Common myeloid progenitor, CD34-positive (primary cell): ENCODE results near the gene TREH.
A peak's percentile ranks its signal among the peaks of the same experiment; 100 is the strongest.
"Not testable (repeated sequence)": the region's sequence is repeated elsewhere in the genome, so short reads cannot be mapped to it uniquely, and the experiment has no call there.

Experiments
- CTCF ChIA-PET: fragments of 350-600 bp; sonication (Branson Sonifier 250); formaldehyde crosslinking; loops from one replicate; lab custom pipeline; 2021; ENCODE audit warnings: antibody characterized with exemption; lab: Charles Lee
- POLR2A ChIA-PET: fragments of 350-600 bp; sonication (Branson Sonifier 250); formaldehyde crosslinking; loops from one replicate; lab custom pipeline; 2021; ENCODE audit warnings: antibody characterized with exemption; lab: Charles Lee
- DNase-seq, 3 donors: peaks; one replicate each; pipeline versions ENCODE4 v3.0.0 to v3.0.0-alpha.2; 2013
- H3K27ac ChIP-seq, 2 experiments: 1 replicate in 1 of 2; 2 replicates in 1 of 2; pipeline ENCODE4 v1.7.0; 2013; ENCODE audit warnings: inconsistent platforms in 2 of 2, low read length in 2 of 2, mild to moderate bottlenecking in 2 of 2, low read depth in 1 of 2, moderate library complexity in 1 of 2; ENCODE audit not compliant: severe bottlenecking in 2 of 2, insufficient read depth in 1 of 2, poor library complexity in 1 of 2
- H3K27me3 ChIP-seq, 5 experiments: replicated peaks in 2 of 5; 1 replicate in 3 of 5; 2 replicates in 2 of 5; pipeline versions ENCODE4 v1.6.1 to v1.7.0; 2013; ENCODE audit warnings: low read length in 4 of 5, mild to moderate bottlenecking in 2 of 5, moderate library complexity in 2 of 5, inconsistent platforms in 1 of 5; ENCODE audit not compliant: insufficient read depth in 5 of 5, control insufficient read depth in 4 of 5
- H3K36me3 ChIP-seq, 4 experiments: 1 replicate in 2 of 4; 2 replicates in 2 of 4; pipeline versions ENCODE4 v1.6.1 to v1.7.0; 2013; ENCODE audit warnings: low read length in 3 of 4, control low read depth in 1 of 4, mild to moderate bottlenecking in 1 of 4; ENCODE audit not compliant: control insufficient read depth in 4 of 4, insufficient read depth in 4 of 4
- H3K4me1 ChIP-seq, 4 experiments: 1 replicate in 3 of 4; 2 replicates in 1 of 4; pipeline versions ENCODE4 v1.6.1 to v1.7.1; 2013; ENCODE audit warnings: low read length in 3 of 4, mild to moderate bottlenecking in 3 of 4, control low read depth in 1 of 4, inconsistent platforms in 1 of 4, moderate library complexity in 1 of 4; ENCODE audit not compliant: control insufficient read depth in 4 of 4, insufficient read depth in 4 of 4; ENCODE audit errors: control extremely low read depth in 1 of 4
- H3K4me3 ChIP-seq, 7 experiments: 1 replicate in 4 of 7; 2 replicates in 3 of 7; pipeline versions ENCODE4 v1.5.1 to v1.7.0; 2013; ENCODE audit warnings: mild to moderate bottlenecking in 7 of 7, low read length in 6 of 7, moderate library complexity in 6 of 7, inconsistent platforms in 2 of 7, low read depth in 2 of 7, control low read depth in 1 of 7; ENCODE audit not compliant: insufficient read depth in 4 of 7, control insufficient read depth in 1 of 7; ENCODE audit errors: extremely low read depth in 1 of 7
- H3K9me3 ChIP-seq, 5 experiments: 1 replicate in 4 of 5; 2 replicates in 1 of 5; pipeline versions ENCODE4 v1.6.1 to v1.7.1; 2013; ENCODE audit warnings: low read length in 4 of 5, mild to moderate bottlenecking in 2 of 5, inconsistent platforms in 1 of 5, low read depth in 1 of 5, moderate library complexity in 1 of 5; ENCODE audit not compliant: control insufficient read depth in 4 of 5, insufficient read depth in 2 of 5; ENCODE audit errors: control extremely low read depth in 1 of 5
- WGBS: methylation state at CpG from one replicate; pipeline ENCODE4 v1.1.5; 2013; ENCODE audit not compliant: insufficient coverage; 5-methylcytosine and 5-hydroxymethylcytosine counted together

The TREH gene

DNA sequence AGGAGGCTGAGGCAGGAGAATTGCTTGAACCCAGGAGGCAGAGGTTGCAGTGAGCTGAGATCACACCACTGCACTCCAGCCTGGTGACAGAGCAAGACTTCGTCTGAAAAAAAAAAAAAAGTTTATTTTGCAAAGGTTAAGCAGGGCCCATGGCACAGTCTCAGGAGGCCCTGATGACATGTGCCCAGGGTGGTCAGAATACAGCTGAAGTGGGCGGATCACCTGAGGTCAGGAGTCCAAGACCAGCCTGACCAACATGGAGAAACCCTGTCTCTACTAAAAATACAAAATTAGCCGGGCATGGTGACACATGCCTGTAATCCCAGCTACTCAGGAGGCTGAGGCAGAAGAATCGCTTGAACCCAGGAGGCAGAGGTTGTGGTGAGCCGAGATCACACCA is 35.0 kb upstream of the TREH start:
- WGBS: 100% methylated on average over 2 of the region's 5 CpGs
- H3K4me1 ChIP-seq: peaks cover 0 to 14% (median 7%) of the 10 kb centered on the region in 4 experiments
- H3K9me3 ChIP-seq, H3K4me3 ChIP-seq, H3K27me3 ChIP-seq, H3K36me3 ChIP-seq, DNase-seq, H3K27ac ChIP-seq, CTCF ChIA-PET: not testable (repeated sequence)
- POLR2A ChIA-PET: interaction anchor here (0.6 kb wide), 2 partner anchors 20 to 134 kb away, joined by 4 to 7 read pairs; no protein-coding TSS in a partner anchor

DNA sequence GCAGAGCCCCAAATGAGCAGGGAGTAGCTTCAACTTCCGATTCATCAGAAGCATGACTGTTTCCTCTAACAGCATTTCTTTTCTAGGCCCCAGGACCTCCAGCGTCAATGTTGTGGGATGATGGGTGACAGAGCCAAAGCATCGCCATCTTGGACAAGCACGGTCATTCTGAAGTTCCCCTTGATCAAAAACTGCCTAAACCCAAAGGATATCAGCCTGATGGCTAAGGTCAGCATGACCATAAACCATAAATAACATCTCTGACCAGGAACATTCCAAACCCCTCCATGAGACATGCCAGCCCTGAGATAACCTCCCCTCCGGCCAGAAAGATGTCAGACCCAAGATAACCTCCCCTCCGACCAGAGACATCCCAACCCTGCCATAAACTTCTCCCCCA is 28.8 kb upstream of the TREH start:
- Histone ChIP-seq H3K27ac (no peak overlapping the region), H3K36me3 (no peaks in the 10 kb centered on the region), H3K9me3 (no peaks in the 10 kb centered on the region), H3K4me1 (peaks cover 0 to 34% (median 29%) of the 10 kb centered on the region in 4 experiments), H3K4me3 (no peak overlapping the region), H3K27me3 (peaks cover 0 to 1% (median 0%) of the 10 kb centered on the region in 5 experiments)
- WGBS: 98% methylated on average over 5 of the region's 6 CpGs
- DNase-seq: no peak
- ChIA-PET CTCF (interaction anchor here (1.4 kb wide), 1 partner anchor 15 kb away, joined by 3 read pairs; no protein-coding TSS in a partner anchor), POLR2A (no interaction called here)

DNA sequence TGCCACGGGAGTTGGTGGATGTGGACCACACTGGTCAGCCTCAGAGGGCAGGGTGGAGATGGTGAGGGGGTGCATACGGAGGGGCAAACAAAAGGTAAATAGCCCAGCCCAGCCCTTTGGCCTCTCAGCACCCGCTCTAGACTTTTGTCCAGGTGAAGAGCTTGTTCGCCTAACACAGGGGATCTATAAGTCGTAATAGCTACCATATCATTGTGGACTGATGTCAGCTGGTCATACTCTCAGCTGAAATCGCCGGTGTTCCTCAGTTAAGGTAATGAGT is 27.0 kb upstream of the TREH start:
- Histone ChIP-seq H3K4me1 (peaks cover 0 to 34% (median 29%) of the 10 kb centered on the region in 4 experiments), H3K9me3 (no peaks in the 10 kb centered on the region), H3K4me3 (no peak overlapping the region), H3K27me3 (peaks cover 0 to 1% (median 0%) of the 10 kb centered on the region in 5 experiments), H3K36me3 (no peaks in the 10 kb centered on the region), H3K27ac (no peak overlapping the region)
- WGBS: 100% methylated on average over 4 of the region's 7 CpGs
- POLR2A ChIA-PET: interaction anchor here (1.9 kb wide), 1 partner anchor 85 kb away, joined by 7 read pairs; the partner anchor contains the start of gene DDX6
- CTCF ChIA-PET: interaction anchor here (1.2 to 5.0 kb wide), 3 partner anchors 12 to 44 kb away, joined by 4 to 34 read pairs (median 5); no protein-coding TSS in a partner anchor
- DNase-seq: no peak

DNA sequence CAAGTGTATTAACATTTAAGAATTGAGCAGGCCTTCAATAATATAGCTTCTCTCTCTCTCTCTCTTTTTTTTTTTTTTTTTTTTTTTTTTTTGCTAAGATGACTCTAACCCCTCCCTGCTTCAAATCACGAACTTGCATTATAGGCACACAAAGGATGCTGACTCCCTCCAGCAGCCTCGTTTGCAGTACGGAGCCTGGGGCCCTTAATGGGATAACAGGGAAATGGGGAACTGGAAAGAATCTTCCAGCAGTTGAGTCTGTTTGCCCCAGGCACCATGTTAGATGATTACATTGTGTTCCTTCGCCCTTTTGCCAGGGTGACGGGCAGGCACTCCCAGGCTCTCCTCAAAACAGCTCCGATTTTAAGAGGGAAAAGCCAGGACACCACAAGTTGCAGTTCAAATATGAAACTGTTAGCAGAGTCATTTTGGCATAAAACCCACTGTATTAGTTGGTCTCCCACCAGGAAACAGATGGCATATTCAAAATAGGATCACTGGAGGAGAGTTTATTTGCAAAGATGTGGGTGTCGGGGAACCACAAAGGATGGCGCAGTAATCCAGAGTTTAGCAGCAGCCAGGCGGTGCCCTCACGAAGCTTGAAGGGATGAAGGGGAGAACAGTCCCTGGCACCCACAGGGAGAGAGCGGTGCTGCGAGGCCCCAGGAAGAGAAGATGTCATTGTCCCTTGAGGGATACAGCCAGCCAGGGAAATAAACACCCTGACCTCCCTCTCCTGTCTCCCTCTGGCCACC is 26.5 kb upstream of the TREH start:
- POLR2A ChIA-PET: interaction anchor here (0.9 to 1.9 kb wide), 2 partner anchors 14 to 85 kb away, joined by 3 to 7 read pairs; partner anchors contain the start of gene DDX6
- H3K4me1 ChIP-seq: peaks cover 0 to 34% (median 29%) of the 10 kb centered on the region in 4 experiments
- CTCF ChIA-PET: interaction anchor here (1.2 to 5.0 kb wide), 3 partner anchors 12 to 44 kb away, joined by 4 to 34 read pairs (median 5); no protein-coding TSS in a partner anchor
- H3K4me3 ChIP-seq: peak overlapping the region in 3 of 7 experiments; percentile 16 to 38 (median 24)
- no peaks in the 10 kb centered on the region for H3K9me3 ChIP-seq
- H3K36me3 ChIP-seq: no peaks in the 10 kb centered on the region
- DNase-seq: peak; percentile 18 to 80 (median 76)
- H3K27me3 ChIP-seq: peaks cover 0 to 1% (median 0%) of the 10 kb centered on the region in 5 experiments
- WGBS: 23% methylated on average over 10 of the region's 12 CpGs
- no peak overlapping the region for H3K27ac ChIP-seq

DNA sequence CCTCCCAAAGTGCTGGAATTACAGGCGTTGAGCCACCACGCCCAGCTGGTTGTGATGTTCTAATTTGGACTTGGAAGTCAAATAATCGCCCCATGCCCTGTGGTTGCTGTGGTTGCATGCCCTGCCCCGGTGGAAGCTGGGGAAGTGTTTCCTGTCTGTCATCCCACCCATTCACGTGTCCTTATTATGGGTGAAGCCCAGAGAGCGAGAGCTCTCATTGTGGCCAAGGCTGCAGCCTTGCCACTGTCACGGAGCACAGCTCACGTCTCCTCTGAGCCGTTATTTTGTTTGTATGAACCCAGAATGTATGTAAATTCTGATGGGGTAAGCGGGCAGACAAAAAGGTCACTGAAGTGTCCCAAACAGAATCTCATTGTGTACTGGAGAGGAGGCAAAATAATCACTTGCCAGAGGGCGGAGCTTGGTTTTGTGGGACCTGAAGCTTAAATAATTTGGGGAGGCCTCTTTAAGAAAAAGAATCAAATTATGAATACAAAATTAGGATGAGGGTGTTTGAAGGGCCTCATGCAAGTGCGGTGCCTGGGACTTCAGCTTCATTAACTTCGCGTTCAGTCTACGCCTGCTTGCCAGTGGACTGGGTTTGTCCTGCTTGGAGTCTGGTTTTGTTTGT is 25.8 kb upstream of the TREH start:
- Histone ChIP-seq H3K36me3 (no peaks in the 10 kb centered on the region), H3K9me3 (peaks cover 0 to 3% (median 0%) of the 10 kb centered on the region in 5 experiments), H3K27ac (no peak overlapping the region), H3K4me1 (peaks cover 0 to 34% (median 29%) of the 10 kb centered on the region in 4 experiments), H3K27me3 (peaks cover 0 to 1% (median 0%) of the 10 kb centered on the region in 5 experiments), H3K4me3 (peak overlapping the region in 3 of 7 experiments; percentile 11 to 45 (median 16))
- 8% methylated on average over 8 of the region's 15 CpGs for WGBS
- CTCF ChIA-PET: interaction anchor here (1.1 to 5.0 kb wide), 4 partner anchors 11 to 208 kb away, joined by 3 to 34 read pairs (median 6); no protein-coding TSS in a partner anchor
- POLR2A ChIA-PET: interaction anchor here (0.9 to 1.9 kb wide), 2 partner anchors 13 to 86 kb away, joined by 3 to 7 read pairs; partner anchors contain the start of gene DDX6
- DNase-seq: peak; percentile 56 to 84 (median 74)

DNA sequence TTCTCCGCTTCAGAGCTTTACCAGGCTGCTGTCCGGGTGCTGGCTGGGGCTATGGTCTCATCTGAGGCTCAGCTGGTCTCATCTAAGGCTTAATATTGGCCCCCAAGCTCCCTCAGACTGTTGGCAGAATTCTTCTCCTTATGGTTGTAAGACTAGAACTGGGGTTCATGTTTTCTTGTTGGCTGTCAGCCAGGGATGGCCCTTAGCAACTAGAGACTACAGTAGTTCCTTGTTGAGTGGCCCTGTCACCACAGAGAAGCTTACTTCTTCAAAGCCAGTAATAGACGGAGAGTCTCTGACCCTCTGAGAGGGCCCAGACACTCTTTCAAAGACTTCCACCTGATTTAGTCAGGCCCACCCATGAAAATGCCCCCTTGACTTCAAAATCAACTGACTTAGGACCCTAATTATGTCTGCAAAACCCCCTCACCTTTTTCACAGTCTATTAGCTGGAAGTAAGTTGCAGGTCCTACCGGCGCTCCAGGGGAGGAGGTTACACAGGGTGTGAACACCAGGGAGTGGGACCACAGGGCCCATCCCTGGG is 24.2 kb upstream of the TREH start:
- Histone ChIP-seq H3K9me3 (peaks cover 0 to 3% (median 0%) of the 10 kb centered on the region in 5 experiments), H3K4me3 (no peak overlapping the region), H3K27me3 (peaks cover 0 to 1% (median 0%) of the 10 kb centered on the region in 5 experiments), H3K4me1 (peaks cover 0 to 34% (median 29%) of the 10 kb centered on the region in 4 experiments), H3K27ac (no peak overlapping the region), H3K36me3 (no peaks in the 10 kb centered on the region)
- ChIA-PET CTCF (interaction anchor here (3.0 to 5.0 kb wide), 2 partner anchors 9 to 14 kb away, joined by 7 to 34 read pairs; no protein-coding TSS in a partner anchor), POLR2A (no interaction called here)
- peak; percentile 18 to 73 (median 71) for DNase-seq
- WGBS: 84% methylated on average over 5 of the region's 5 CpGs
